ENCODE data around the gene VSTM4.

GRCh38 chr10:49061667-49062066 lies 53.7 kb downstream of the VSTM4 start:
- TF ChIP-seq POLR2A (IDR thresholded peaks at IDR 0.05; ENCODE audit: low read depth, low read length) (no peak), CTCF (conservative IDR thresholded peaks at IDR 0.05; ENCODE audit: low read depth, low read length) (no peak), USF2 (IDR thresholded peaks at IDR 0.05; ENCODE audit: low read depth, low read length) (no peak), MAFK (IDR thresholded peaks at IDR 0.05; ENCODE audit: low read depth, low read length) (no peak), RFX5 (IDR thresholded peaks at IDR 0.05; ENCODE audit: low read depth, low read length) (no peak), RAD21 (IDR thresholded peaks at IDR 0.05; ENCODE audit: low read length) (no peak)
